Aorta (tissue), 5 donors: ENCODE measurements around the gene MRPS22. TPM values are rescaled to one million over a fixed set of nuclear protein-coding genes. Genes with fewer than 3 reads are reported as not detected.
A peak's percentile ranks its signal among the peaks of the same experiment; 100 is the strongest.

Experiments used
- ATAC-seq: fragments of 200-7000 bp; cut with Tn5 transposase; one replicate; pipeline ENCODE4 v1.9.1; 2022; ENCODE audit warnings: moderate library complexity; ENCODE audit not compliant: low FRiP score
- DNase-seq, 2 donors: peaks; one replicate each; pipeline ENCODE4 v3.0.0-alpha.2; 2020
- H3K27ac ChIP-seq, 2 donors: one replicate each; pipeline ENCODE4 v1.5.1; 2013; ENCODE audit warnings: low read length in 2 of 2, mild to moderate bottlenecking in 2 of 2, moderate library complexity in 2 of 2, control low read depth in 1 of 2, inconsistent platforms in 1 of 2, low read depth in 1 of 2
- H3K27me3 ChIP-seq, 2 donors: one replicate each; pipeline ENCODE4 v1.6.1; 2013; ENCODE audit warnings: control low read depth in 1 of 2, low read length in 1 of 2, mild to moderate bottlenecking in 1 of 2, moderate library complexity in 1 of 2; ENCODE audit not compliant: insufficient read depth in 2 of 2, control insufficient read depth in 1 of 2
- H3K36me3 ChIP-seq, 2 donors: one replicate each; pipeline ENCODE4 v1.6.1; 2013; ENCODE audit warnings: control low read depth in 1 of 2, low read length in 1 of 2, mild to moderate bottlenecking in 1 of 2; ENCODE audit not compliant: insufficient read depth in 2 of 2, control insufficient read depth in 1 of 2
- H3K4me1 ChIP-seq, 2 donors: one replicate each; pipeline ENCODE4 v1.6.1; 2013; ENCODE audit warnings: low read length in 2 of 2, control low read depth in 1 of 2, mild to moderate bottlenecking in 1 of 2, moderate library complexity in 1 of 2; ENCODE audit not compliant: insufficient read depth in 2 of 2, control insufficient read depth in 1 of 2
- H3K4me3 ChIP-seq, 2 donors: one replicate each; pipeline ENCODE4 v1.5.1; 2013; ENCODE audit warnings: low read length in 2 of 2, control low read depth in 1 of 2, mild to moderate bottlenecking in 1 of 2
- H3K9me3 ChIP-seq: one replicate; pipeline ENCODE4 v1.6.1; 2013; ENCODE audit warnings: mild to moderate bottlenecking, low read length; ENCODE audit not compliant: control insufficient read depth
- WGBS, 2 donors: extraction: QIAGEN DNeasy Blood & Tissue Kit; methylation state at CpG; one replicate each; pipeline ENCODE4 v1.1.7; 2013; 5-methylcytosine and 5-hydroxymethylcytosine counted together
- intact Hi-C, 2 donors: fragments of 100-400 bp; cut with DNase I; formaldehyde crosslinking; loops; one replicate each; pipeline versions ENCODE4 v1.14.2 to v1.15.0; 2022
- long read RNA-seq, 2 donors: library from polyadenylated mRNA; unstranded; transcript quantifications; one replicate each; pipeline ENCODE4 v2.0.0, GENCODE V29; 2020 to 2021
- polyA plus RNA-seq, 2 donors: library from polyadenylated mRNA; stranded (reverse); fragments of 200-250 nt; gene quantifications; one replicate each; pipeline ENCODE4 v1.2.3, GENCODE V29; 2013
- total RNA-seq, 2 donors: library from RNA; stranded (reverse); fragmentation: NEBNext Ultra II Directional; extraction: Animal tissue kit (Norgen Biotek cat#: 25700); gene quantifications; one replicate each; pipeline ENCODE4 v1.2.1, GENCODE V29; 2021
- donor health status: healthy with polysubstance abuse.
- donor health status: Bipolar disorder and iron deficiency.
- donor health status: DM: no; HTN: no; CAD: no.
- donor health status: DM: no; HTN: no; CAD: no.
- donor health status: DM: yes; HTN: yes; CAD: no.

Gene MRPS22
- 10 to 100 TPM; 25.4 to 31.0 TPM for total RNA-seq
- polyA plus RNA-seq: 10 to 100 TPM; 31.2 to 34.3 TPM
- long read RNA-seq, donor 1, transcript MRPS22-201 (8 exons, 1,120 nt): major isoform, 22 of 39 reads
- long read RNA-seq, donor 1, transcript MRPS22-202 (8 exons, 1,099 nt): minor isoform, 7 of 39 reads
- long read RNA-seq, donor 1, partial matches to known transcripts: 0 of 39 reads
- long read RNA-seq, donor 1, other reads (novel, unspliced or antisense): 6 of 39 reads
- long read RNA-seq, donor 2, transcript MRPS22-201 (8 exons, 1,120 nt): major isoform, 11 of 17 reads
- long read RNA-seq, donor 2, partial matches to known transcripts: 0 of 17 reads
- long read RNA-seq, donor 2, other reads (novel, unspliced or antisense): 4 of 17 reads

- H3K9me3 ChIP-seq: peaks cover 3% of the 10 kb centered on the region
- H3K27ac ChIP-seq: peak within 1 kb of the TSS in 1 of 2 donors; percentile 86
- 0 to 1% methylated on average over 37 of the region's 37 CpGs for WGBS, 2 donors
- H3K4me1 ChIP-seq: peaks cover 0 to 3% of the 10 kb centered on the region in 2 donors
- intact Hi-C loops: loop anchor here in 1 of 2 donors (5.0 kb wide), 1 partner anchor 407 kb away; no protein-coding TSS in a partner anchor
- peaks cover 0 to 5% of the 10 kb centered on the region in 2 donors for H3K36me3 ChIP-seq
- peak within 1 kb of the TSS; percentile 93 to 100 for H3K4me3 ChIP-seq
- ATAC-seq (peak; percentile 93), DNase-seq (peak; percentile 88 to 89)
- no peaks in the 10 kb centered on the region for H3K27me3 ChIP-seq
Measured at GRCh38 chr3:139343895-139344856, at the start of gene MRPS22. MRPS22 (plus strand) TSS chr3:139344020; CDS start chr3:139344027, 7 bp downstream.

GRCh38 chr3:139295040-139295439 is 48.8 kb upstream of the MRPS22 start:
- 51 to 54% methylated on average over 5 of the region's 5 CpGs for WGBS, 2 donors
- Histone ChIP-seq H3K4me3 (no peak overlapping the region), H3K27me3 (no peaks in the 10 kb centered on the region), H3K4me1 (no peaks in the 10 kb centered on the region), H3K36me3 (no peaks in the 10 kb centered on the region), H3K27ac (no peak overlapping the region), H3K9me3 (no peaks in the 10 kb centered on the region)
- DNase-seq (no peak), ATAC-seq (no peak)
- intact Hi-C loops: no loop called here

GRCh38 chr3:139296141-139296718 is 47.6 kb upstream of the MRPS22 start:
- DNase-seq (no peak), ATAC-seq (no peak)
- 73% methylated on average over 9 of the region's 9 CpGs for WGBS, 2 donors
- Histone ChIP-seq H3K27ac (no peak overlapping the region), H3K9me3 (no peaks in the 10 kb centered on the region), H3K36me3 (no peaks in the 10 kb centered on the region), H3K27me3 (no peaks in the 10 kb centered on the region), H3K4me3 (no peak overlapping the region), H3K4me1 (no peaks in the 10 kb centered on the region)
- intact Hi-C loops: no loop called here

- WGBS, 2 donors: 82 to 85% methylated on average over 6 of the region's 6 CpGs
- intact Hi-C loops: no loop called here
- H3K4me3 ChIP-seq: no peak overlapping the region
Measured at GRCh38 chr3:139297588-139298311, 46.1 kb upstream of the MRPS22 start.

GRCh38 chr3:139299261-139300132 is 44.3 kb upstream of the MRPS22 start:
- intact Hi-C loops: no loop called here
- Histone ChIP-seq H3K4me1 (no peaks in the 10 kb centered on the region), H3K27me3 (no peaks in the 10 kb centered on the region), H3K36me3 (no peaks in the 10 kb centered on the region), H3K4me3 (no peak overlapping the region), H3K9me3 (no peaks in the 10 kb centered on the region), H3K27ac (no peak overlapping the region)
- 64 to 70% methylated on average over 14 of the region's 14 CpGs for WGBS, 2 donors
- peak in 1 of 2 donors; percentile 11 for DNase-seq
- no peak for ATAC-seq

More at GRCh38 chr3:139297588-139298311, 46.1 kb upstream of the MRPS22 start:
- Histone ChIP-seq H3K36me3 (no peaks in the 10 kb centered on the region), H3K27me3 (no peaks in the 10 kb centered on the region), H3K9me3 (no peaks in the 10 kb centered on the region), H3K4me1 (no peaks in the 10 kb centered on the region), H3K27ac (no peak overlapping the region)
- ATAC-seq (no peak), DNase-seq (peak in 1 of 2 donors; percentile 16)

- Histone ChIP-seq H3K9me3 (no peaks in the 10 kb centered on the region), H3K27ac (no peak overlapping the region), H3K4me3 (no peak overlapping the region), H3K36me3 (no peaks in the 10 kb centered on the region), H3K27me3 (no peaks in the 10 kb centered on the region), H3K4me1 (no peaks in the 10 kb centered on the region)
- DNase-seq: no peak
- 93 to 97% methylated on average over 3 of the region's 3 CpGs for WGBS, 2 donors
- no peak for ATAC-seq
- intact Hi-C loops: no loop called here
Measured at GRCh38 chr3:139300416-139300815, 43.4 kb upstream of the MRPS22 start.

GRCh38 chr3:139301183-139301582 is 42.6 kb upstream of the MRPS22 start:
- Histone ChIP-seq H3K27ac (no peak overlapping the region), H3K36me3 (no peaks in the 10 kb centered on the region), H3K4me3 (no peak overlapping the region), H3K9me3 (no peaks in the 10 kb centered on the region), H3K4me1 (no peaks in the 10 kb centered on the region), H3K27me3 (no peaks in the 10 kb centered on the region)
- DNase-seq (peak in 1 of 2 donors; percentile 48), ATAC-seq (no peak)
- 89 to 90% methylated on average over 6 of the region's 6 CpGs for WGBS, 2 donors
- intact Hi-C loops: no loop called here
